Right lobe of liver (tissue), 6 donors: Measurements from ENCODE around the gene CALR. TPM values are rescaled to one million over a fixed set of nuclear protein-coding genes. Genes with fewer than 3 reads are reported as not detected.

ENCODE experiments used
- ATAC-seq, 4 donors: fragments of 200-7000 bp; cut with Tn5 transposase; one replicate each; pipeline ENCODE4 v1.9.1; 2020; ENCODE audit warnings: mild to moderate bottlenecking in 4 of 4, moderate library complexity in 4 of 4
- DNase-seq, 3 donors: peaks; one replicate each; pipeline ENCODE4 v3.0.0-alpha.2; 2020
- H3K27ac ChIP-seq, 3 donors: fragments of 200-600 bp; one replicate each; pipeline ENCODE4 v1.8.0; 2022
- H3K27me3 ChIP-seq, 2 donors: fragments of 200-600 bp; one replicate each; pipeline ENCODE4 v1.8.0; 2022
- H3K36me3 ChIP-seq, 4 donors: fragments of 200-600 bp; sonication (generic) in 1 of 4; one replicate each; pipeline versions ENCODE4 v1.5.1 to v1.8.0; 2017 to 2022; ENCODE audit warnings: control low read depth in 1 of 4
- H3K4me1 ChIP-seq, 4 donors: fragments of 200-600 bp; sonication (generic) in 1 of 4; one replicate each; pipeline versions ENCODE4 v1.5.1 to v1.8.0; 2017 to 2022; ENCODE audit warnings: control low read depth in 1 of 4
- H3K4me3 ChIP-seq, 3 donors: fragments of 200-600 bp; one replicate each; pipeline ENCODE4 v1.8.0; 2022
- H3K9me3 ChIP-seq, 4 donors: fragments of 200-600 bp; sonication (generic) in 1 of 4; one replicate each; pipeline versions ENCODE4 v1.5.1 to v1.8.0; 2017 to 2022; ENCODE audit warnings: control low read depth in 1 of 4
- POLR2A ChIP-seq: fragments of 450-650 bp; IDR thresholded peaks from one replicate; pipeline ENCODE4 v1.6.1; 2017; ENCODE audit warnings: antibody characterized with exemption, mild to moderate bottlenecking
- WGBS: methylation state at CpG from one replicate; pipeline ENCODE4 v1.1.6; 2018; ENCODE audit warnings: low coverage, low lambda C conversion rate; ENCODE audit not compliant: insufficient coverage; ENCODE audit errors: missing lambda C conversion rate; 5-methylcytosine and 5-hydroxymethylcytosine counted together
- intact Hi-C, 2 donors: fragments of 100-400 bp; cut with DNase I; formaldehyde crosslinking; loops; one replicate each; pipeline versions ENCODE4 v1.11.2 to v1.14.1; 2022
- total RNA-seq, 6 experiments: library from RNA; depleted of rRNA in 2 of 6; stranded (reverse); fragments of >200 nt in 2 of 6; fragmentation: NEBNext Ultra II Directional in 3 of 6; extraction: Animal tissue kit (Norgen Biotek cat#: 25700) in 3 of 6; gene quantifications; one replicate each; pipeline versions ENCODE4 v1.1.0 to v1.2.4, GENCODE V29; 2016 to 2023
- TF ChIP-seq, protein P1 (sequence below), 4 donors: fragments of 200-600 bp in 3 of 4; fragments of 450-650 bp in 1 of 4; IDR thresholded peaks; one replicate each; pipeline versions ENCODE4 v1.5.1 to v1.8.0; 2016 to 2022; ENCODE audit warnings: antibody characterized with exemption in 4 of 4, mild to moderate bottlenecking in 2 of 4
- donor health status: DM: no; HTN: yes; CAD: no.
- donor health status: DM: no; HTN: no; CAD: no.
- donor health status: DM: no; HTN: no; CAD: no.
- donor health status: DM: no; HTN: yes; CAD: no.
- donor health status: DM: no; HTN: yes; CAD: no.

The CALR gene
- total RNA-seq, 6 experiments from 2014 or later, result 771 to 1,471 (median 1,008) TPM

GRCh38 chr19:12943437-12944044 is 5.1 kb downstream of the CALR start:
- WGBS, result 82% methylated on average over 16 of the region's 18 CpGs
- TF ChIP-seq POLR2A, result no peak
- TF ChIP-seq, protein P1, sequence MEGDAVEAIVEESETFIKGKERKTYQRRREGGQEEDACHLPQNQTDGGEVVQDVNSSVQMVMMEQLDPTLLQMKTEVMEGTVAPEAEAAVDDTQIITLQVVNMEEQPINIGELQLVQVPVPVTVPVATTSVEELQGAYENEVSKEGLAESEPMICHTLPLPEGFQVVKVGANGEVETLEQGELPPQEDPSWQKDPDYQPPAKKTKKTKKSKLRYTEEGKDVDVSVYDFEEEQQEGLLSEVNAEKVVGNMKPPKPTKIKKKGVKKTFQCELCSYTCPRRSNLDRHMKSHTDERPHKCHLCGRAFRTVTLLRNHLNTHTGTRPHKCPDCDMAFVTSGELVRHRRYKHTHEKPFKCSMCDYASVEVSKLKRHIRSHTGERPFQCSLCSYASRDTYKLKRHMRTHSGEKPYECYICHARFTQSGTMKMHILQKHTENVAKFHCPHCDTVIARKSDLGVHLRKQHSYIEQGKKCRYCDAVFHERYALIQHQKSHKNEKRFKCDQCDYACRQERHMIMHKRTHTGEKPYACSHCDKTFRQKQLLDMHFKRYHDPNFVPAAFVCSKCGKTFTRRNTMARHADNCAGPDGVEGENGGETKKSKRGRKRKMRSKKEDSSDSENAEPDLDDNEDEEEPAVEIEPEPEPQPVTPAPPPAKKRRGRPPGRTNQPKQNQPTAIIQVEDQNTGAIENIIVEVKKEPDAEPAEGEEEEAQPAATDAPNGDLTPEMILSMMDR (IDR thresholded peaks at IDR 0.05), result no peak
- no peaks in the 10 kb centered on the region for H3K9me3 ChIP-seq
- peaks cover 0 to 45% (median 15%) of the 10 kb centered on the region in 4 donors for H3K4me1 ChIP-seq
- no peak overlapping the region for H3K4me3 ChIP-seq
- intact Hi-C loops, result no loop called here
- no peaks in the 10 kb centered on the region for H3K27me3 ChIP-seq
- DNase-seq (no peak), ATAC-seq (no peak)
- H3K36me3 ChIP-seq, result peaks cover 7 to 67% (median 45%) of the 10 kb centered on the region in 4 donors
- no peak overlapping the region for H3K27ac ChIP-seq

GRCh38 chr19:12944104-12944674 is 5.8 kb downstream of the CALR start:
- Histone ChIP-seq H3K4me3 (no peak overlapping the region), H3K36me3 (peaks cover 7 to 73% (median 48%) of the 10 kb centered on the region in 4 donors), H3K4me1 (peaks cover 0 to 45% (median 15%) of the 10 kb centered on the region in 4 donors), H3K27me3 (no peaks in the 10 kb centered on the region), H3K27ac (no peak overlapping the region), H3K9me3 (no peaks in the 10 kb centered on the region)
- WGBS, result 60% methylated on average over 1 of the region's 2 CpGs
- no peak for DNase-seq
- TF ChIP-seq POLR2A, result no peak
- TF ChIP-seq, protein P1 (IDR thresholded peaks at IDR 0.05), result no peak
- no peak for ATAC-seq
- intact Hi-C loops, result no loop called here

DNA sequence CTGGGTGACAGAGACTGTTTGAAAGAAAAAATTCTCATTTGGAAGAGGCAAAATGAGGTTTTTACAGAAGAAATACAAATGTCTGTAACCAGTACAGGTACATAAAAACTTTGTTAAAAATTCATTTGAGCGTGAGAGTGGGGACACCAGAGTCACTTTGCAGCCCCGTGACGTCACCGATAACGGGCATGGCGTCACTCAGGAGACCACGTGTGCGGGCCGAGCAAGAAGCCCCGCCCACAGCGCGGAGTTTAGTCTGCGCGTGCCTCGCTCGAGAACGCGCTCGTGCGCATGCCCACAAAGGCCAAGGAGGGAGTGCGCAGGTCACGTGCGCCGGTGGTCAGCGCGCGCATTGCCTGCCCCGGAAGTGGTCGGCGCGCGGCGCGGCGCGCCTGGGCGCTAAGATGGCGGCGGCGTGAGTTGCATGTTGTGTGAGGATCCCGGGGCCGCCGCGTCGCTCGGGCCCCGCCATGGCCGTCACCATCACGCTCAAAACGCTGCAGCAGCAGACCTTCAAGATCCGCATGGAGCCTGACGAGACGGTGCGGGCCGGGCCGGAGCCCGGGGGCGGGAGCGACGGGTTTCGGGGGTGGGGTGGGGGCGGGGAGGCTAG is 7.2 kb downstream of the CALR start, which contains the start of gene RAD23A:
Gene RAD23A, plus strand, starts transcription at position 384 of the 613 bp plus-strand sequence. Its CDS starts 87 bp downstream, at position 471.
- 0% methylated on average over 7 of the region's 62 CpGs for WGBS
- peak within 1 kb of the TSS; percentile 75 to 92 (median 90) for H3K4me3 ChIP-seq
- TF ChIP-seq, protein P1 (IDR thresholded peaks at IDR 0.05), result no peak
- TF ChIP-seq POLR2A, result peak; percentile 86
- H3K4me1 ChIP-seq, result peaks cover 0 to 32% (median 9%) of the 10 kb centered on the region in 4 donors
- H3K27ac ChIP-seq, result peak within 1 kb of the TSS; percentile 65 to 93 (median 75)
- H3K9me3 ChIP-seq, result no peaks in the 10 kb centered on the region
- peaks cover under 1 to 73% (median 49%) of the 10 kb centered on the region in 4 donors for H3K36me3 ChIP-seq
- peak; percentile 83 to 94 (median 88) for ATAC-seq
- no peaks in the 10 kb centered on the region for H3K27me3 ChIP-seq
- DNase-seq, result peak; percentile 98 to 99 (median 98)
- intact Hi-C loops, result no loop called here

- TF ChIP-seq, protein P1 (IDR thresholded peaks at IDR 0.05), result no peak
- TF ChIP-seq POLR2A, result no peak
- 0% methylated on average over 15 of the region's 40 CpGs for WGBS
- Histone ChIP-seq H3K4me3 (peak overlapping the region; percentile 75 to 92 (median 90)), H3K27ac (peak overlapping the region; percentile 65 to 93 (median 75)), H3K27me3 (no peaks in the 10 kb centered on the region), H3K36me3 (peaks cover 0 to 70% (median 46%) of the 10 kb centered on the region in 4 donors), H3K9me3 (no peaks in the 10 kb centered on the region), H3K4me1 (peaks cover 0 to 26% (median 6%) of the 10 kb centered on the region in 4 donors)
- peak; percentile 74 to 80 (median 79) for DNase-seq
- intact Hi-C loops, result no loop called here
- ATAC-seq, result peak; percentile 65 to 85 (median 77)
Observed at GRCh38 chr19:12946092-12946721, 7.8 kb downstream of the CALR start.
